AG09319 (cell line): ENCODE results near the gene NAT16.

Experiments
- DNase-seq: peaks from one replicate; pipeline ENCODE4 v3.0.0-alpha.2; 2010; ENCODE audit warnings: low read depth; ENCODE audit errors: extremely low read depth
- TF ChIP-seq, protein P1 (sequence below): IDR thresholded peaks from 2 replicates; pipeline ENCODE4 v1.5.1; 2011; ENCODE audit warnings: low read depth, mild to moderate bottlenecking, inconsistent platforms, low read length, moderate library complexity

The NAT16 gene

DNA sequence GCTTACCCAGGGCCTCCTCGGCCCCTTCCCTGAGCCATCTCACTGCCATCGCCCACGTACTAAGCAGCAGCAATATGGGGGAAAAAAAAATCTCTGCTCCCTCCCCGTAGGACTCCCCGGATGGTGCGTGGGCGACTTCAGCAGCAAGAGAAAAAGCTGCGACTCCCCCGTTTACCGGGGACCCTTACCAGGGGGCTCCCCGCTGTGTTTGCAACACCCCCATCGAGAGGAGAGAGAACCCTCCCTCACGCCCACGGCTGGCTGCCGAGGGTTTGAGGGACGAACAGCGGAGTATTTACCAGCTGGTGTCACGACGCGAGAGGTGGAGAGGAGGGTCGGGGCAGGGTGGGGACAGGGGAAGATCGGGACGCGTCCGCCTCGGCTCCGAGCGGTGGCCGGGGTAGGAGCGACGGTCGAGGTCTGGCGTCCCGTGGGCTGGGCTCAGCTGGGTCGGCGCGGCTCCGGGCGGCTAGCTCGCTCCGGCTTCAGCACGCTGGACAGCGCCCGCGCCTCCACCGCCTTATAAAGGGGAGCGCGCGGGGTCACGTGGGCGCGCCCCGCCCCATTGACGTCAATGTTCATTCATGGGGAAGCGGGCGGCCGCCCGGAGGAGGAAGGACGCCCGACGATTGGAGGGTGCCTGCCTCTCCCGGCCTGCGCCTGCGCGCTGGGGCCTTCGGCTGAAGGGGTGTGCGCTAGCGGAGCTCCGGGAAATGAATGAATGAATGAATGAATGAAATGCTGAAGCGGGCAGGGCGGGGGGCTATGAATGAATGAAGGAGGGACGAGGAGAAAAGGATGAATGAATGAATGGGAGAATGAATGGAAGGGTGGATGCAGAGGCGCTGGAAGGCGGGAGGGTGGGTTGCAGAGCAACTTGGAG lies 14.8 kb downstream of the NAT16 start, which contains the start of gene VGF:
Gene VGF (minus strand): TSS at position 495 of the 883 bp plus-strand sequence. CDS start 726 bp downstream, outside the sequence.
- DNase-seq: peak; percentile 80
- TF ChIP-seq, protein P1, sequence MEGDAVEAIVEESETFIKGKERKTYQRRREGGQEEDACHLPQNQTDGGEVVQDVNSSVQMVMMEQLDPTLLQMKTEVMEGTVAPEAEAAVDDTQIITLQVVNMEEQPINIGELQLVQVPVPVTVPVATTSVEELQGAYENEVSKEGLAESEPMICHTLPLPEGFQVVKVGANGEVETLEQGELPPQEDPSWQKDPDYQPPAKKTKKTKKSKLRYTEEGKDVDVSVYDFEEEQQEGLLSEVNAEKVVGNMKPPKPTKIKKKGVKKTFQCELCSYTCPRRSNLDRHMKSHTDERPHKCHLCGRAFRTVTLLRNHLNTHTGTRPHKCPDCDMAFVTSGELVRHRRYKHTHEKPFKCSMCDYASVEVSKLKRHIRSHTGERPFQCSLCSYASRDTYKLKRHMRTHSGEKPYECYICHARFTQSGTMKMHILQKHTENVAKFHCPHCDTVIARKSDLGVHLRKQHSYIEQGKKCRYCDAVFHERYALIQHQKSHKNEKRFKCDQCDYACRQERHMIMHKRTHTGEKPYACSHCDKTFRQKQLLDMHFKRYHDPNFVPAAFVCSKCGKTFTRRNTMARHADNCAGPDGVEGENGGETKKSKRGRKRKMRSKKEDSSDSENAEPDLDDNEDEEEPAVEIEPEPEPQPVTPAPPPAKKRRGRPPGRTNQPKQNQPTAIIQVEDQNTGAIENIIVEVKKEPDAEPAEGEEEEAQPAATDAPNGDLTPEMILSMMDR: no peak

DNA sequence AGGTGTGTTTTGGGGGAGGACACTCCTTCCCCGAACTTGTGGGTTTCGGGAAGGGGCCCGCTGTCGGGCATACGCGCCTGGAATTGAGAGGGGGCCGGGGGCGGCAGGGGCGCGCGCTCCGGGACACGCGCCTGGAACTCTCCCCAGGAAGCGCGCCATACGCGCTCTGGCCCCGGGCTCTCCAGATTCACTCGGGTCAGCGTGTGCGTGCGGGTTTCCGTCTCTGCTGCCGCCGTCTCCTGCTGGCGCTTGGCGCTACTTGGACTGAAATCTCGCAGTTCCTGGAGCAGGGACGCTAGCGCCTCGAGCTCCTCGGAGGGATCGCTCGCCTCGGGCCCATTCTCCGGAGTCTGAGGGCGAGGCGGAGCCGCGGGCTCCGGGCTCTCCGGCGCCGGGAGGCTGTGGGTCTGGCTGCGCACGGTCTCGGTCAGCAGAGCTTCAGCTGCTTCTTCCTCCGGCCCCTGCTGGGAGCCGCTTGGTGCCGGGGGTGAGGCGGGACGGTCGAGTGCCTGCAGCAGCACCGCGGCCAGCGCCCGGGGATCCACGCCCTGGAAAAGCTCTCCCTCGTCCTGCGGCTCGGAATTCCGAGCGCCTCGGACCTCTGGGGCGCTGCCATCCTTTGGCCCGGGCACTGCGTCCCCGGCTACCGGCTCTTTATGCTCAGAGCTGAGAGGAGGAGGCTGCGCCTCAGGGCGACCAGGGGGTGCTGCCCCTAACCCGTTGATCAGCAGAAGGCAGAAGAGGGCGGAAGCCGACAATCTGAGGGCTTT lies 15.8 kb downstream of the NAT16 start:
- DNase-seq: no peak
- TF ChIP-seq, protein P1: no peak; the same call in 1 of the 2 replicates

DNA sequence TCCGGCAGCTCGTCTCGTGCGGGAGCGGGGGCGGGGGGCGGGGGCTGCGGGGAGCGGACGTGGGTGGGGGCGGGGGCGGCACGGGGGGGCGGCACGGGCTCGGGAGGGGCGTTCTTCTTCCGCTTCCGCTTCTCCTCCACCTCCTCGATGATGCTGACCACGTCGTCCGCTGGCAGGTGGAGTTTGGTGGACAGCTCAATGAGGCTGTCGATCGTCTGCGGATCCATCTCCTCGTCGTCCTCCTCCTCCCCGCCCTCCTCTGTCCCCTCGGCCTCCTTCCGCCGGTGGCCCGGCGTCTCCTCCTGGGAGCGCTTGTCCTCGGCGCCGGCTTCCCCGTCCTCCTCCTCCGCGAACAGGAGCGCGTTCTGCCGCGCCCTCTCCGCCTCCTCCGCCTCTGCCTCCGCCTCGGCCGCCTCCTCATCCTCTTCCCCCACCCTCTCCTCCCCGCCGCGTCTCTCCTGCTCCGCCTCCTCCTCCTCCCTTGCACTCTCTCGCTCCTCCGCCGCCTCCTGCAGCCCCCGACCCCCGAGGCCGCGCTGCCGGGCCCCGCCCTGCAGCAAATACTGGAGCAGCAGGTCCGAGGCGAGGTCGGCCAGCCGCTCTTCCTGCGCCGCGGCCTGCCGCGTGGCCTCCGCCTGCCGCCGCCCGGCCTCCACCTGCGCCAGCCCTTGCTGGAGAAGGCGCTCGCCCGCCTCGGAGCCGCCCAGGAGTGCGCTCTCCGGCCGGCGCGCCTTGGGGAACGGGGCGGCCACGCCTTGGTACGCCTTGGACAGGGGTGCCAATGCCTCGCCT lies 16.6 kb downstream of the NAT16 start:
- TF ChIP-seq, protein P1: no peak
- DNase-seq: no peak

DNA sequence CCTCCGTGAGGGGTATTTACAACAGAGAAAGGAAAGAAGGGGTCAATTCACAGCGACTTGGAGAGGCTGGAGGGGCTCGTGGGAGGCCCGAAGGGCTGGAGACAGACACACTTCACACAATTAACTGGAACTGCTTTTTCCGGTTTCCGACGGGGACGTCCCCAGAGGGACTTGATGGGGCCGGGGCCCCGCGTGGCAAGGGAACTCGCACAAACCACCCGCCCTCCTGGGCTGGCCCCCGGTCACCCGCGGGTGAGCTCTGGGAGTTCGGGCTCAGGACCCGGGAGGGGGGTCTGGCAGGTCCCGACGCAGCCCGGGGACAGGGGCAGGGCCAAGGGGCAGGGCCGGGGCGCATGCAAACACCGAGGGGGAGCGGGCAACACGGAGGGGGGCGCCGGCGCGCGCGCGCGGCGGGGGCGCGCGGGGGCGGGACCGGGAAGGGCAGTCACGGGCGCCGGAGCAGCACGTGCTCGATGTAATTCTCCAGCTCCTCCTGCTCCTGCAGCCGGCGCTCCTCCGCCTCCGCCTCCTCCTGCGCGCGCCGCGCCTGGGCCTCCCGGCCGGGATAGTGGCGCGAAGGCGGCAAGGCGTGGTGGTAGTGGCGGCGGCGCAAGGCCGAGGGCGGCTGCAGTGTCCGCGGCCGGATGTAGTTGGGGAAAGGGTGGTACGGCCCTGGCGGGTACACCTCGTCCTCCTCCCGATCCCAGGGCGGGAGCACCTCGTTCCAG lies 17.4 kb downstream of the NAT16 start:
- DNase-seq: no peak

DNA sequence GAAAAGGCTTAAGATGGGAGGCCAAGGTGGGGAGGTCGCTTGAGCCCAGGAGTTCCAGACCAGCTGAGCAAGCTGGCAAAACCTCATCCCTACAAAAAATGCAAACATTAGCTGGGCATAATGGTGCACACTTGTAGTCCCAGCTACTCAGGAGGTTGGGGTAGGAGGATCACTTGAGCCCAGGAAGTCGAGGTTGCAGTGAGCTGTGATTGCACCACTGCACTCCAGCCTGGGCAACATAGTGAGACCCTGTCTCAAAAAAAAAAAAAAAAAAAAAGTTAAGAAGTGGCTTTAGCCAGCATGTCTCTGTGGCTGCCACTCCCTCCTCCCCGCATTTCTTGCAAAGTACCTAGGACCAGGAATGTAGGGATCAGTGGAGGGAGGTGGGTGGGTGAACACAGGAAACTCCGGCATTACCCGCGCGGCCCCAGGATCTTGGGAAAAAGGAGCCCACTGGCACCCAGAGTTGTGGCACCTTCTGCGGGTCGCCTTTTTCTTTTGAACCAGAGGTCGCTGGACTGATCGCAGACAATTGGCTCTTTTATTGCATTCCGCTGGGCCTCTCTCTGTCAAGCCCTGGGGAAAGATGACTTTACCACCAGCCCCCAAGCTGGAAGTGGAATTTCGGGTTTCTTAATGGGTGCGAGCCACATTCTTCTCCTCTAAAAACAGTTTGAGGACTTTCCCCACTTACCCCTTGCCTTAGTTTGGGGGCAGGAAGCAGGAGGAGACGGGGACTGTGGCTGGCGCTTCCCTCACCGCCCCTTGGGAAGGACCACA lies 18.2 kb downstream of the NAT16 start:
- TF ChIP-seq, protein P1: no peak
- DNase-seq: no peak

More for the DNA sequence above, 17.4 kb downstream of the NAT16 start:
- TF ChIP-seq, protein P1: no peak

DNA sequence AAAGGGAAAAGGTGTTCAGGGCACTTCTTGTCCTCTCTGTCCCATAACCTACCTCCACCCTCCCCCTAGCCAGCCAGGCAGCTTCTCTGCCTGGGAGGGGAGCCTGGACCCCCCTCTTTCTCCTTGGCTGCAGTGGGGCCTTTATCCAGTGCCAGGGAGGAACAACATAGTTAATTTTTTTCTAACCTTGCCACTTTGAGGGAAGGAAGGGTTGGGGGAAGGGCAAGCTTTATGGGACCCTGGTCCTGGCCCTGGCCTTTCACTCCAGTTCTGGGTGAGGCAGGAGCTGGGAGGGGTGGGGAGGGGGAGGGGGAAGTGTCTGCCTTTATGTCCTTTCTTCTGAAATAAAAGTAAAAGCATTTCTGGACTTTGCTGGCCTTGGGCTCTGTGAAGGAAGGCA lies 19.2 kb downstream of the NAT16 start:
- DNase-seq: no peak
- TF ChIP-seq, protein P1: no peak
